ENCODE results near the gene DOK4. TPM values are rescaled to one million over a fixed set of nuclear protein-coding genes. Genes with fewer than 3 reads are reported as not detected.

Gene DOK4
- total and polyA plus RNA-seq, 2 of the 8 experiments (the other 6 are each of a cell fraction or from before 2014, with no cell fraction given) = 24.0 to 28.9 TPM

- TF ChIP-seq MAX (IDR thresholded peaks at IDR 0.05) = peak; percentile 78
- TF ChIP-seq SP2 (IDR thresholded peaks at IDR 0.05; ENCODE audit: low read length) = no peak
- no peak for TF ChIP-seq BACH1 (IDR thresholded peaks at IDR 0.05; ENCODE audit: low read length)
- no peak for TF ChIP-seq CHD7 (IDR thresholded peaks at IDR 0.05; ENCODE audit: insufficient replicate concordance, low read length)
- TF ChIP-seq TBP (IDR thresholded peaks at IDR 0.05; ENCODE audit: low read depth, low read length) = no peak
- TF ChIP-seq NANOG (IDR thresholded peaks at IDR 0.05; ENCODE audit: insufficient read depth, low read depth, low read length, poor library complexity, severe bottlenecking) = no peak
- no peak for TF ChIP-seq SAP30 (IDR thresholded peaks at IDR 0.05; ENCODE audit: insufficient read depth, insufficient replicate concordance, low read length)
- no peak for TF ChIP-seq TEAD4 (IDR thresholded peaks at IDR 0.05; ENCODE audit: low read depth, low read length)
- TF ChIP-seq BRCA1 (IDR thresholded peaks at IDR 0.05; ENCODE audit: low read depth, low read length) = no peak
- TF ChIP-seq POU5F1 (IDR thresholded peaks at IDR 0.05; ENCODE audit: low read depth, low read length) = no peak
These were observed 6.9 kb downstream of the DOK4 start (continued) for GRCh38 chr16:57479205-57479975.

Measured in H1 (cell line).